ENCODE results near the gene WDFY2.
"Not testable (repeated sequence)": the region's sequence is repeated elsewhere in the genome, so short reads cannot be mapped to it uniquely, and the experiment has no call there.

WDFY2 gene

GRCh38 chr13:51564252-51564651 is 20.0 kb upstream of the WDFY2 start:
- no peak for DNase-seq (ENCODE audit: low spot score)

GRCh38 chr13:51564671-51565070 is 19.6 kb upstream of the WDFY2 start:
- DNase-seq (ENCODE audit: low spot score), result no peak

DNA sequence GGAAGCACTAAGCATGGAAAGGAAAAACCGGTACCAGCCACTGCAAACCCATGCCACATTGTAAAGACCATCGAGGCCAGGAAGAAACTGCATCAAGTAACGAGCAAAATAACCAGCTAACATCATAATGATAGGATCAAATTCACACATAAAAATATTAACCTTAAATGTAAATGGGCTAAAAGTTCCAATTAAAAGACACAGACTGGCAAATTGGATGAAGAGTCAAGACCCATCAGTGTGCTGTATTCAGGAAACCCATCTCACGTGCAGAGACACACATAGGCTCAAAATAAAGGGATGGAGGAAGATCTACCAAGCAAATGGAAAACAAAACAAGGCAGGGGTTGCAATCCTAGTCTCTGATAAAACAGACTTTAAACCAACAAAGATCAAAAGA is 15.3 kb upstream of the WDFY2 start:
- DNase-seq (ENCODE audit: low spot score), result not testable (repeated sequence)

GRCh38 chr13:51576754-51577153 is 7.5 kb upstream of the WDFY2 start:
- DNase-seq (ENCODE audit: low spot score), result no peak

DNA sequence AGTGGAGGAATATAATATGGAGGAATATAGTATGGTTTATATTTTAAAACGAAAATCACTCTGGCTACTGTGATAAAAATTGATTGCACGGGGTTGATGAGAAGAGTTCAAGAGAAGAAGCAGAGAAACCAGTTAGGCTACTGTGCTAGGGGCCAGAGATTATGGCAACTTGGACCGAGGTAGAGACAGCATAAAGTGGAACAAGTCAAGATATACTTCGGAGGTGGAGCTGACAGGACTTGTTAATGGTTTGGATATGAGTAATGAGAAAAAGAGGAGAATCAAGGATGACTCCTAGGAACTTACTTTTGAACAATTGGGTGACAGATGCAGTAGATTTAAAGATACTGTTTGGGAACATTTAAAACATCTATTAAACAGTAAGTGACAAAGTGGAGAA is 6.6 kb upstream of the WDFY2 start:
- no peak for DNase-seq (ENCODE audit: low spot score)

GRCh38 chr13:51579676-51580075 is 4.6 kb upstream of the WDFY2 start:
- no peak for DNase-seq (ENCODE audit: low spot score)

DNA sequence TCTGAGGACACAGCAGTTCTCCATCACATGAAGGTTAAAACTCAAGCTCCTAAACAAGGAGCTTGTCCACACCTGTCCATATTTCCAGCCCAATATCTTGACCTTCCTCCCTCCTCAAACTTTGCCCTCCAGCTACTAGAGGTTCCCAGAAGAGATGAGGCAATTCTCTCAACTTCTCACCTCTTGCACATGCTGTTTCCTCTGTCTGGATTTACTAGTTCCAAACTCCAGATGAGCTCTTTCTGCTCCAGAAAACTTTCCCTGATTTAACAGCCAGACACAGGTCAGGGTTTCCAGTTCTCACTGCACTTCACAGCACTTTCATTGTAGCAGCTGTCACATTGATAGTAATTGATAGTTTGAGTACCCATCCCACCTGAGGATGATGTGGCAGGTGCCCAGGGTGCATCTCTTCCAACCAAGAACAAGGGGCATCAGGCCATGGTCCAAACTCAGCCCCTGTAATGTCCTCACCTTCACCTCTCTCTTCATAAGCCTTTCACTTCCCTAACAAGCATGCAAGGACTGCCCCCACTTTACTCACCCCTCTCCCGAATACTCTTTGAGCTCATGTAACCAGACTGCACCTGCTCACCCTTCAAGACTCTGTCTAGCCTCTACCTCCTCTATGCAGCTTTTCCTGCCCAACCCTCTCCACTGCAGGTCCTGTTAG is 3.0 kb upstream of the WDFY2 start:
- DNase-seq (ENCODE audit: low spot score), result no peak

GRCh38 chr13:51583469-51583874 is 790 bp upstream of the WDFY2 start:
- DNase-seq (ENCODE audit: low spot score), result no peak

DNA sequence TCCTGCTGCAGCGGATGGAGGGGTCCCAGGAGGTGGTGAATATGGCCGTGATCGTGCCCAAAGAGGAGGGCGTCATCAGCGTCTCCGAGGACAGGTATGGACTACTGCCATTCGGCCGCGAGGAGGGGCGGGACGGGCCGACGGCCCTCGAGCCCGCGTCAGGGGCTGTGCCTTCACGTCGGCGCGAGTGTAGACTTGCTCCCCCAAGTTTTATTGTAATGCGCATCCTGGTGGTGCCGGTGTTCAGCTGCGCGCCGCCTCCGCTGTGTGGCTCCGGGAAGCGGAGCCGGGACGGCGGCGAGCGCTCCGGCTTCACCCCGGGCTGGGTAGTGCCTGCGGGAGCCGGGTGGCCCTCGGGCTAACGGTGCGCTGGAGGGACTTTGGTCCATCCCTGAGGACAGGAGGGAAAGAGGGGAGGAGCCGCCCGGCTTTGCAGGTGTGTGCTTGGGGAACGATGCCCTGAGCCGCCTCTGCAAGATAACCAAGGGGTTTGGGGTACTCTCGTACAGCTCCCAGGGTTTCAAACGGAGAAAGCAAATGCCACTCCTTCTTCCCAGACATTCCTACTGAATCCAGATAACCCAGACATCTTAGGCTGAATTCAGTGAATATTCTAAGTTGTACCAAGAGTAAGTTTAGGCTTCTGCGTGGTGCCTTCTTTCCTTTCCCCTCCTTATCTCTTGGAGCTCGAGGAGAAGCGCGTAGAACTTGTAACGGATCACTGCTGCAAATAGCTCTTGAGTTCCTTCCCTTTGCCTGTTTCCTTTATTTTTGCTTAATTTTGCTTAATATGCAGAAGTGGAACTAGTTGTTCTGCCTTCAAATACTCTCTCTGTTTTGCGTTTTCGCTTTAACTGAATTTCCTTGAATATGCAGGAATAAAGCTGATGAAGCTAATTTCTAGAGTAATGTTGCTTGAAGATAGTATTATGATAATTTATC is 740 bp downstream of the WDFY2 start:
- peak; percentile 65 for DNase-seq (ENCODE audit: low spot score)

DNA sequence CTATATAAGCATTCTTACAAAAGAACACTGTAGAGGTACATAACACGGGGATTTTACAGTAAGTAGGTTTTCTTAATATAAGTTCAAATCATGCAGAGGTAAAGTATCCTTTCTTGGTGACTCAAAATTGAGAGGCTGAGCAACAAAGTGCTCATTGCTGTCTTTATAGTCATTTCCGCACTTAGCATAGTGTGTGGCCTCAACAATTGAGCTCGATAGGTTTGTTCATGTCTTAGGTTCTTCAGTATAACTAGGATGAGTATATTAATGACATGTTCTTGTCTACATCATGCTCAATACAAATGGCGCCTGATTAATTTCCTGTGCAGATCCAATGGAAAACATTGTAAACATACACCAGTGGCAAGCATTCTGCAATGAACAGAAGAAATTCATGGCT is 1.4 kb downstream of the WDFY2 start:
- peak; percentile 96 for DNase-seq (ENCODE audit: low spot score)

- no peak for DNase-seq (ENCODE audit: low spot score)
Measured at GRCh38 chr13:51587372-51587771, 3.1 kb downstream of the WDFY2 start.

DNA sequence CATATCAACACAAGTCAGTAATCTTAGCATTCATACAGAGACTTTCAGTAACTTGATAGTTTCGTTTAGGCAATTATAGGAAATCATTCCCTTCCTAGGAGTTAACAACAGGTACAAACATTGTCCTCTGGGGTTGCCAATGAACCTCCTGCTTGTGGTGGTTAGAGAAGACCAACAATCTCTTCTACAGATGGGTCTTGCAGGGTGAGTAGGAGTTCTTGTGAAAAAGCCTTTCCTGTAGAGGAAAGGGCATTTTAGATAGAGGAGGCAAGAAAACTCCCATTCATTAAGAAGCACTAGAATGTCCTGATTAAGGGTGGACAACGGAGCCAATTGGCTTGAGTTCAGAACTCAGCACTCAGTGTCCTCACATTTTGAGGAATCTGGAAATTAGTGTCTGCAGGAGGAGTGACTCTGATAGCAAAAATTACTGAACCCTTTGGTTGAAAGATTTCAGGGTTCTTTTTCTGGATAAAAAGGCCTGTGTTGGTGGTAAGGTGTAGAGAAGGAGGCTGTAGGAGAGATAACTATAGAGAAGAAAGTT is 4.2 kb downstream of the WDFY2 start:
- no peak for DNase-seq (ENCODE audit: low spot score)

DNA sequence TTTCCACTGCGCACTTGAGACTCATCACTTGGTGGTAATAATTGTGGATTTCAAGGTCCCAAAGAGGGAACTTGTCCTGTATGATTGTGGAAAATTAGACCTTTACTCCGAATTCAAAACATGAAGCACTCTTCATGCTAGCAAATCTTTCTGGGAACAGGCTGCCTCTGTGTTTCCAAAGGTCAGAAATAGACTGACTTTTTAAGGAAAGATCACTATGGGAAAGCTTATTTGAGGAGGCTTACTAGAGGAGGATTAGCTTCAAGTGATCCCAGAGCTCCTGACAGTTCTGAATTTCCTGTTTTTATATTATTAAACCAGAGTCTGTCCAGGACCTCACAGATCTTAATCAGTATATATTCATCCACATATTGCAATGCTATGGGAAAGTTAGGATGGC is 5.5 kb downstream of the WDFY2 start:
- no peak for DNase-seq (ENCODE audit: low spot score)

- no peak for DNase-seq (ENCODE audit: low spot score)
Measured at GRCh38 chr13:51590231-51590970, 6.1 kb downstream of the WDFY2 start.

DNA sequence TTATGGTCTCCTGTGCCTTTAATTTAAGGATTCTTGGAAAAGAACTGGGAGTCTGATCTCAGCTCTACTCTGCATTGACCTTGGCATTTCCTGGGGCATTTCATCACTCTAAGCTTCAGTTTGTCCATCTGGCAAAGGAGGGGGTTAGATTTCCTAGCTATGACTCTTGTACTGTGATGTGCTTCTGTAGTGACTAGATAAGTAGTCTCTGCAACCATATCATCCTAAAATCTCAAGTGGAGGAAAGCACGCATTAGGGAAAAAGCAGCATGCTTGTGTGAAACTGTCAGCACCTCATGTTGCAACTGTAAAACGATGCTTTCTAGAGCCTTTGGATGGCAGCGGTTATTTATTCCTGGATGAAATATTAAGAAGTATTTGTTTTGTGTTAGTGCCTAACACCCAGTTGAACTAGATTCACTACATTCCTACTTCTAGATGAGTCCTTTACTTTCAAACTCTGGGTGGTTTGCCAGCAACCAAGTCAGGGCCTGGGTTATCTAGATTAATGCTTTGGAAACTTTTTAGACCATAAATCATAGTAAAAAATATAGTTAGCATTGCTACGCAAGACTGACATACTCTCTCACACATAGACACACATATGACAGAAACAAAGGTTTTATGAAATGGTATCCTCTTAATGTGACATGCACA is 6.8 kb downstream of the WDFY2 start:
- DNase-seq (ENCODE audit: low spot score), result peak; percentile 76

- not testable (repeated sequence) for DNase-seq (ENCODE audit: low spot score)
Measured at GRCh38 chr13:51591938-51592337, 7.7 kb downstream of the WDFY2 start.

GRCh38 chr13:51594432-51594831 is 10.2 kb downstream of the WDFY2 start:
- no peak for DNase-seq (ENCODE audit: low spot score)

DNA sequence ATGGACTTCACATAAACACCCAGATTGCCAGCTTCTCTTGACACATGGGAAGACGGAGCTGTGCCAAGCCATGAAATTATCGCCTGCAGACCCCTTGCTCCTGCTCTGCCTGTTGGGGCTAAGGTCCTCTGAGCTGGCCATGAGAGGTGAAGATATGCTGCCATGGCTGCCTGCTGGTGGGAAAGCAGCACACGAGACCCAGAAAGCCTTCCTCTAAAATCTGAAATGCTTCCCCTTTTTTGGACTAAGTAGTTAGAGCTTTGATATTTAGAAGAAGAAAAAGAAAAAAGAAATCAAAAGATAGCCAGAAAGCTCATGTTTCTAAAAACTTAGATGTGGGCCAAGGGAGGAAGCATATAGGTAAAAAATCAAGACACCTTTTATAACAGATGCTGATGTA is 11.2 kb downstream of the WDFY2 start:
- DNase-seq (ENCODE audit: low spot score), result no peak

DNA sequence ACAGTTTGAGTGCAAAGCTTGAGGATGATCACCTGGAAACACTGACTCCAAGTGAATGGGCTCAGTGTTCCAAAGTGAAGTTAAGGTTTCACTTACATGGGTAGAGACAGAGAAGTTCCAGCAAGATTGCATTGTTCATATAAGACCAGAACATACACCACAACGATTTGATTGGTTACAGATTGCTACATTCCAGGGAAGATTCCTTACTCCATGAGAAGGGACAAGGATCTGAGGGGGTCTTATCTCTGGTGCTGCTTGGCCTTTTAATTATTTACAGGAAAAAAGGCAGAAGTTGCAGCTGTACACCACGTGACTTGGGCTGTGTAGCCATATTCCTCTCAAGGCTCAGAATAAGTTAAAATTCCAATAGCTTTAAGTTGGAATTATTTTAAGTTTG is 12.3 kb downstream of the WDFY2 start:
- DNase-seq (ENCODE audit: low spot score), result no peak

- no peak for DNase-seq (ENCODE audit: low spot score)
Measured at GRCh38 chr13:51599444-51600176, 15.3 kb downstream of the WDFY2 start.

DNA sequence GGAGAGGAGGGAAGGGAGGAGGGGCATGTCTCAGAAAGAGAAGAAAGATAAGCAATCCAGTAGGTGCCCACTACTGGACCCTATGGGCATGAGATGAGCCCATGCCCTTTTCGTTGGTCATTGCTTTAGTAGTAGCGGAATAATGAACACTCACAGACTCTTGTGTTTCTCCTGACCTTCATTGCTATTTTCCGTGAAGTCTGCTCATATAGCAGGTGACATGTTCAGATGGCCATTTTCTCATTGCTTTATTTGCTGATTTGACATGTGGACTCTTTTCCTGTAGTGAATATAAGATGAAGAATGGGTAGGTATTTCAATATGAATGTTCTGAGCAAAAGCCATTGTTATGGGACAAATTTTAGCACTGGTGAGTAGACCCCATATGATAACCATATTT is 16.4 kb downstream of the WDFY2 start:
- DNase-seq (ENCODE audit: low spot score), result no peak

Measured in RKO (cell line).